H1 (cell line): Measurements from ENCODE around the gene RECK. TPM values are rescaled to one million over a fixed set of nuclear protein-coding genes. Genes with fewer than 3 reads are reported as not detected.

Experiments
- BRCA1 ChIP-seq: IDR thresholded peaks from 2 replicates; pipeline ENCODE4 v1.6.1; 2012; ENCODE audit warnings: low read depth, low read length, improper control_type of control experiment
- CHD7 ChIP-seq: fragments of 300-600 bp; sonication (generic); IDR thresholded peaks from 2 replicates; pipeline ENCODE4 v1.7.1; 2012; ENCODE audit warnings: low read length, moderate library complexity, mild to moderate bottlenecking, inconsistent platforms; ENCODE audit not compliant: insufficient replicate concordance
- polyA plus RNA-seq, 7 experiments: library from polyadenylated mRNA; depleted of rRNA in 3 of 7; stranded (reverse) in 5 of 7; unstranded in 2 of 7; fragments of >200 nt in 5 of 7; fragments of 200-250 nt in 2 of 7; gene quantifications; 1 replicate in 5 of 7; 2 replicates in 1 of 7; 4 replicates in 1 of 7; pipeline versions ENCODE4 v1.2.1 to v1.2.3, GENCODE V29; 2011 to 2013; ENCODE audit warnings: missing spikeins in 2 of 7, mixed read lengths in 2 of 7
- total RNA-seq: library from RNA; stranded (reverse); fragmentation: NEBNext Ultra II Directional; extraction: Animal tissue kit (Norgen Biotek cat#: 25700); gene quantifications from 2 replicates; pipeline ENCODE4 v1.2.1, GENCODE V29; 2021

The RECK gene
- total and polyA plus RNA-seq, 2 of the 8 experiments (the other 6 are each of a cell fraction or from before 2014, with no cell fraction given) = 5.4 to 9.8 TPM

GRCh38 chr9:36146651-36147050 is 109.9 kb downstream of the RECK start (continued):
- no peak for TF ChIP-seq CHD7
- TF ChIP-seq BRCA1 = no peak
